HG03139 (cell line): ENCODE measurements around the gene VIPR2.
"Not testable (repeated sequence)": the region's sequence is repeated elsewhere in the genome, so short reads cannot be mapped to it uniquely, and the experiment has no call there.

Experiments
- ATAC-seq: cut with Tn5 transposase; IDR thresholded peaks from one replicate; pipeline ENCODE4 v1.9.1; 2021; ENCODE audit not compliant: unreplicated experiment

Gene VIPR2

DNA sequence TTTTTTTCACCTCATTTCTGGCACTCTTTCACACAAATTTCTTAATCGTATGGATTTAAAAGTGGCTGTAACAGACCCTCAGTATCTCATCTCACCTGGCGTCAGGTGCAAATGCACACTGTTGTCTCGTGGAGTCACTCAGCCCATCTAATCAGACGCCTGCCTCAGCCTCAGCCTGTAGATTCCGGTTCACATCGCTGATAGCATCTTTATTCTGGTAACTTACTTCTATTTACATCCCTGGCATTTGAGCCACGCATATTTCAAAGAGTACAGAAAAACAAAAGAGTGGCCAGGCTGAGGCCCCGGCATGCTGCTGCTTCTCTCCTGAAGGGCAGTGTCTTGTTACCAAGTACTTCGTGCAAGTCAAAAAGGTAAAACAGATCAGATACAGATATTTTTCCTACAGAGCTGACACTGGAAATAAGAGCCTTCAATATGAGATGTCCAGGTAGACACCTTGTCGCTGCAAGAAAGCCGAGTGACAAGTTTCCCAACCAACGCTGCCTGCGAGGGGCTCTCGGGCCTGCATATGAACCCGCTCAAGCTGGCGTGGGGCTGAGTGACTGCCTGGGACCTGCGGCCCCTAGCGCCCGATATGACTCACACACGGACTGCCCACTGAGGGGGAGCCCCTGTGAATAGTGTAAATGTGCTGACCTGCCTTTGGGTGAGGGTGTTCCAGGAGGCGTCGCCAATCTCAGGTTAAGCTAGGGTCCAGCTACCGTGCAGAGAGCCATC, 4.3 kb downstream of the VIPR2 start:
- no peak for ATAC-seq

GRCh38 chr7:159139639-159140038, 5.0 kb downstream of the VIPR2 start:
- ATAC-seq = no peak

DNA sequence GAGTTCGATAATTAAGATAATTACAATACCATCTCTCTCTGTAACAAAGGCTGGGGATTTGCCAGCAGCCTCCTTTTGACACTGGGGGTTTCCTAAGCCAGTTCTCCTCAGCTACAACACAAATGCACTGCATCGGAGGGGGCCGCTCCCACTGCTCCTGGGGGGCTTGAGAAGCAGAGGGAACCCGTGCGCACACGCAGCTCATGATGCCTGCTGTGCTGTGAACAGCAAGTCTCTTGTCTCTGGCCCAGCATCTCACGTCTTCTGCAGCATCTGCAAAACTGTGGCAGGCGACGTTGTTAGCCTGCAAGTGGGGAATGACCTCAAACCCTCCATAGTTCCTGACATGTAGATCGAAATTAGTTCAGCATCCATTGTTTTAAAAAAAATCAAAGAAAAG, 5.5 kb downstream of the VIPR2 start:
- ATAC-seq = no peak

GRCh38 chr7:159138508-159138907, 6.2 kb downstream of the VIPR2 start:
- no peak for ATAC-seq

DNA sequence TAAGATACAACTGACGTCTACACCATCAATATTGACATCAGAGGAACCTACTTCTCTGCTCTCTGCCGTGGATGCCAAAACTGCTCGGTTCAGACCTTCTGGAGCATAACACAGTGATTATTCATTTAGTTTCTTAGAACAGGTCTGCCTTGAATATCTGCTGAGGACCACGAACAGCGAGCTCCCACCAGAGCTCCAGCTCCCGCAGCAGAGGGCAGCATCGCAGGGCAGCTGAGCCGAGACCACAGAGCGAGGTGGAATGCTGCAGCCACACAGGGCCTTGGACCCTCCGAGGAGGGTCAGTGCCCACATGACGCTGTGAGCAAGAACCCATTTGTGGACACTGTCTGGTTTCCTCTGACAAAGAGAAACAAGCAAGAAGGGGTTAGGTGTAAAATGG, 6.8 kb downstream of the VIPR2 start:
- ATAC-seq = no peak

DNA sequence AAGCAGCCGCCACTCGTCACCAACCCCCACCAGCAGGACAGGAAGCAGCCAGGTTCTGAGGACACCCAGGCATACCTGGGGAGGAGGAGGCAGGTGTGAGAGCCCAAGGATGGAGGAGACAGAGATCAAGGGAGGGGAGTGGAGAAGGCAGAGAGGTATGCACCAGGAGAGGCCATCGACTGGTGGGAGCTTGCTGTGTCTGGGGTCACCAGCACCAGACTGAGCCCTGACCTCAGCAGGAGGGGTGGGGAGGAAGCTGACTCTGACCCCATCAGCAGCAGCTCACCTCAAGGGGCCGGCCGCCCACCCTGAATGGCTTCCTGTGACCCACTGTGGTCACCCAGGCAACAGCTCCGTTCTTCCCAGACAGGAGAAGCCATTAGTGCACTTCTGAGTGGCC, 7.8 kb downstream of the VIPR2 start:
- no peak for ATAC-seq

DNA sequence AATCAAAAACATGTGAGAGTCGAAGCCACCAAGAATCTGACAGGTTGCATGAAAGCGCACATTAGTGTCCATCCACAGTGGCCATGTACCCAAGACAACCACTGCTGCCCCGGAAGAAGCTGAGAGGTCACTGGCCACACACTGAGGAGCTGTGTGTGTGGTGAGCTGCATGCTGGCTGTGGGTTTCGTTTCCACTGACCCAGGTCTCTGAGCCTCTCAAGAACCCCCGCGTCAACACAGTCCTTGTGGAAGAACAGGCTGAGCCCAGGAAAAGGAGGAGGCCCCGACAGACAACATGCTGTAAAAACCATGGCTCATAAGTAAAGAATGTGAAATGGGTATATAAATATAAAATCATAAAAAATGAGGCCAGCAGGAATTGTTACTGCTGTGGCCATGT, 8.2 kb downstream of the VIPR2 start:
- no peak for ATAC-seq

DNA sequence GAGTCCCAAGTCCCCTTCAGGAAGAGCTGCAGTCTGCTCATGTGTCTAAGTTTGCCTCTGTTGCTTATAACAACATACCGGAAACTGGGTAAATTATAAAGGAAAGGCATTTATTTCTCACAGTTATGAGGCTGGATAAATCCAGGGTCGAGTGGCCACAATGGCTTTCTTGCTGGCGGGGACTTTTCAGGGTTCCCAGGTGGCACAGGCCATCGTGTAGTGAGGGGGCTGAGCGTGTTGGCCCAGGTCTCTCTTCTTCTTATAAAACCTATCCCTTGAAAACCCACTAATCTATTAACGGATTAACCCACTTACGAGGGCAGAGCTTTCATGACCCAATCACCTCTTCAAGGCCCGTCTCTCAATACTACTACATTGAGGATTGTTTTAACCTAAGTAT, 8.7 kb downstream of the VIPR2 start:
- ATAC-seq = no peak

DNA sequence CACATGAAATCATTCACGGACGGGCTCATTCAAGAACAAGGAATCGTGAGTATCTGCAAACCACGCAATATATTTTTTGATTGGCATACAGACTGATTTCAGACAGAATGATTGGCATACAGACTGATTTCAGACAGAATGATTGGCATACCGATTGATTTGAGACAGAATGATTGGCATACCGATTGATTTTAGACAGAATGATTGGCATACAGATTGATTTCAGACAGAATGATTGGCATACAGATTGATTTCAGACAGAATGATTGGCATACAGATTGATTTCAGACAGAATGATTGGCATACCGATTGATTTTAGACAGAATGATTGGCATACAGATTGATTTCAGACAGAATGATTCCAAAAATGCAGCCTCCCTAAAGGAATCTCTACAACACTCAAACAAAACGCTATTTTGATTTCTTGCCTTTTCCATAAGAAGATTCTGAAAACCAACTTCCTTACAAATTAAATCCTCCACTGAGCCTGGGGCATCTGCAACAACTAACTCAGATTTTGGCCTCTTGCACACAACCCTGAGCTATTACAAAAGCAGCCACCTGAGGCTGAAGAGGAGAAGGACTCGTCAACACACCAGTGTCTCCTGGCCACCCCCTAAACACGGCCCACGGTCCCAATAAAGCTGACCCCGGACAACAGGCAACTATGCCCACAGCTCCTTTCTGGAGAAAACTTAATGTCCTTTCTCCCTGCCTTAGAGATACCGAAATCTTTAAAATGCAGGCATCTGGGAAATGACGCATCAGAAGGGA, 11.8 kb downstream of the VIPR2 start:
- ATAC-seq = not testable (repeated sequence)

GRCh38 chr7:159130820-159131219, 13.8 kb downstream of the VIPR2 start:
- ATAC-seq = no peak

DNA sequence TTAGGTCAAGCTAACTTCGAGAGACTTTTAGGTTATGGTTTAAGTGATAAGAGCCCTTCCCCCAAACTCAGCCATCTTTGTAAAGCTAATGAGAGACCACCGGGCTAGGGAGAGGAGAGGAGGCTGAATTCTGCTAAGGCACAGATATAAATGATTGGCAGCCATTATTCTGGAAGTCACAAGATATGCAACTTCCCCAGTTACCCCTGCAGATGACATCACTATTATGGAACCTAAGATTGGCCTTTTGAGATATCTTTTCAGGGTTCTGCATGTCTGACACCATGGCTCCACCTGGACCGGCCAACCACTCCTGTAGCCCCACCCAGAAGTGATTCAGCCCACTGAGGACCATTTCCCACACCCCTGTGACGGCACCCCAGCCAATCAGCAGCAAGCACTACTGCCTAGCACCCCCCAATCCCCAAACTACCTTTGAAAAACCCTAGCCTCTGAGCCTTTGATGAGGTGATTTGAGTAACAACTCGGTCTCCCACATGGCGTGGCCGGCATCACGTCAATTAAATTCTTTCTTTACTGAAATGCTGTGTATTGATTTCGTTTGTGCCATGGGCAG, 14.4 kb downstream of the VIPR2 start:
- no peak for ATAC-seq

- ATAC-seq = no peak
Observed at GRCh38 chr7:159128767-159129166, 15.9 kb downstream of the VIPR2 start.

GRCh38 chr7:159127691-159128642, 16.7 kb downstream of the VIPR2 start:
- no peak for ATAC-seq

DNA sequence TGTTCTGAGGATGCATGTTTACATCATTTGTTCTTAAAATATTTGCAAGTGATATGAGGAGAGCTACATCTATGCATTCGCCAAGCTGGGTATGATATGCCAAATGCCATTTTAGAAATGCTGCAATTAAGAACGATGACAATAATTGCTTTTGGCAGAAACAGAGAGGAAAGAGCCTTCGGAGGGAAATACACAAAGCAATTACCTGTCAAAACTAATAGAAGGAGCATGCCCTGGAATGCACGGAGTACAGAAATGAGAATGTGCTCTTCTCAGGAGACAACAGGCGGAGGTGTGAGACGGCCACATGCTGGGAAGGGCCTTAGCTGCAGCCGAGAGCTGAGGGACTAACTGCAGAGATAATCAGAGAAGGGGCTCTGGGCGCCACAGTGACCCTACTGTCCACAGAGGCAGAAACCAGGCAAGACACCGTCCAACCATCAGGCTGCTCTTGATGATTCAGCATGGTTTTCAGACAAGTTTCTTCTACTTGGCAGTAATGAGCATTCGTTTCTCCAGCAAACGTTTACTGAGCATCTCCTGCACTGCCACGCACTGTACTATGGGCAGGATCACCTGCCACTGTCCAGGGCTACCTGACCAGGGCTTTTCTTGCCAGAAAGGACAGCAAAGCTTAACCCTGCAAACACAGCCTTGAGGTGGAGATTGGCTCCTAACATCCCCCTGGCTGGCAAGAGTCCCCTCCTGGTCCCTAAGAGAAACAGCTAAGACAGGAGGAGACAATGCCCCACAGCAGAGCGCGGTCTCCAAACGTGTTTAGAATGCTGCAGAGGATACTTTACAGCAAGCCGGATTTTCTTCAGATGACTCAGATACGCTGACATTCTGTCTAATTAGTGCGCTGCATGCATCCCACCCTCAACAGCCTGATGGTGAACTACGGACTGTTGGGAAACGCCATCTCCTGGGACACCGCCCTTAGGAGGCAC, 18.1 kb downstream of the VIPR2 start:
- no peak for ATAC-seq

GRCh38 chr7:159125955-159126270, 18.8 kb downstream of the VIPR2 start:
- ATAC-seq = no peak

DNA sequence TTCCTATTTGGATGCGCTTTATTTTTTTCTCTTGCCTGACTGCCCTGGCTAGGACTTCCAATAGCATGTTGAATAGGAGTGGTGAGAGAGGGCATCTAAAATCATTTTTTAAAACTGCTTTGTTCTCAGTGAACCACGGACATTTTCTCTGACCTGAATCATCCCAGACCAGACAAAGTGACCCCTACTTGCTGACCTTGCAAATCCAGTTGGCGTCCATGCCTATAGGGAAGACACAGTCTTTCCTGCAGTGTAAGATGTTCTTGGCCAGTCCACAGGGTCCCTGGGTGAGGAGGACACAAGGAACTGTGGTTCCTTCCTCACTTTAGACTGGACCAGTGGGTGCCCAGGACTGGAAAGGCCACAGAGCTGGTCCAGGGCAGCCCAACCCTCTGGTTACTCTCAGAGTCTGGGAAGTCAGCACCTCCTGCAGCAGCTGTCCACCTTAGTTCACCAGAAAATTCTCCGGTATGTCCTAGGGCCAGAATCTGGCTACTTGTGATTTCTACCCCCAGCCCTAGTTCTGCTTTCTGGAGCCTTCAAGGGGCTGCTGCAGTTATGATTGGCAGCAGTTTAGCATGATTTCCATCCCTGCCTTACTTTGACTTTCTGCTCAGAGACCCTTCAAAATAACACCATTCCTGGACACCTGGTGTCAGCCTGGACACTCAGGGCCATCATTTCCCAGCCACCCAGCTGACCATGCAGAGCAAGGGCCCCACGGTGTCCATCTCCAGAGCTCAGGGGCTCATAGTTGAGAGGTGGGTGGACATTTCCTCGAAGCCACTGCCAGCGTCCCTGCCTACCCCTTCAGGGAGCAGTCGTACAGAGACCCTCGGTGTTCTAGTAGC, 19.3 kb downstream of the VIPR2 start:
- ATAC-seq = no peak

DNA sequence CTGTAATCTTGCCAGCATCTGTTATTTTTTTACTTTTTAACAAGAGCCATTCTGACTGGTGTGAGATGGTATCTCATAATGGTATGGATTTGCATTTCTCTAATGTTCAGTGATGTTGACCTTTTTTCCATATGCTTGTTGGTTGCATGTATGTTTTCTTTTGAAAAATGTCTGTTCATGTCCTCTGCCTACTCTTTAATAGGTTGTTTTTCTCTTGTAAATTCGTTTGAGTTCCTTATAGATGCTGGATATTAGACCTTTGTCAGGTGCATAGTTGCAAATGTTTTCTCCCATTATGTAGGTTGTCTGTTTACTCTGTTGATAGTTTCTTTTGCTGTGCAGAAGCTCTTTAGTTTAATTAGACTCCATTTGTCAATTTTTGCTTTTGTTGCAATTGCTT, 20.9 kb downstream of the VIPR2 start:
- not testable (repeated sequence) for ATAC-seq

GRCh38 chr7:159123294-159123693, 21.4 kb downstream of the VIPR2 start:
- not testable (repeated sequence) for ATAC-seq

DNA sequence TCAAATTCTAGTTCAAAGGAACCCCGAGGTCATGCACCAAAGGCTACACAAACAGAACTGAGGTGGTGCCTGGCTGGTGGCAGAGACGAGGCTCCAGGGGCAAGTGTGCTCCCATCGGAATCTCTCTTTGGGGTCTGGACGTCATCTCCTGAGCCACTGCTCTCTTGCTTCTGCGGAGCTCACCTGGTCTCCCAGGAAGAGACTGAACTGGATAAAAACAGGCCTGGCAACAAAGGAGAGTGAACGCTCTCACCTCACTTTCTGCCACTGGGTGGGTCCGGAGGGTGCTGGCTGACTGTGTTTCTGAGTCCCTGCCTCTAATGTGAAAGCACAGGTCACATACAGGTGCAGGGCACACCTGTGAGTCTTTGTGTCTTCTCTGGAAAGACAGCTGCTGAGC, 22.4 kb downstream of the VIPR2 start:
- no peak for ATAC-seq
